PC-9 (cell line): ENCODE measurements around the gene COL4A2.

Source experiments
- EZH2 ChIP-seq: fragments of 200-600 bp; sonication (generic); IDR thresholded peaks from 2 replicates; pipeline ENCODE4 v1.8.0; 2017; ENCODE audit warnings: antibody characterized with exemption, low read depth
- TF ChIP-seq, protein P1 (sequence below): fragments of 200-600 bp; sonication (generic); conservative IDR thresholded peaks from 2 replicates; pipeline ENCODE4 v1.6.1; 2017; ENCODE audit warnings: mixed run types, antibody characterized with exemption, mild to moderate bottlenecking, moderate library complexity

DNA sequence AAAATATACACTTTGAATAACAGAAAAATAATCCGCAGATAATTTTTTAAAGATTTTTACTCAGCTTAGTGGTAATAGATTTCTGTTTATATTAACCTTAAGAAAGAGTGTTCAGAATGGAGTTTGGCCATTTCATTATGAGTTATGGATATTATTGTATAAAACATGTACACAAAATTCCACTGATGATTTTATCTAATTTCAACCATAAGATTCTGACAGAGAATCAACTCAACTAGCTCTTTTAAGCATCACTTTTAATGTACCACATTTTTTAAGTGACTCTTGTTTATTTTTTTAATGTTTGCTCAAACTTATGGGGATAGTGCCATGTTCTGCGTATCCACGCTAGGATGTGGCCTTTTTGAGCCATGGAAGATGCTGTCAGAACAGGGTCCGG lies 75.7 kb downstream of the COL4A2 start:
- TF ChIP-seq, protein P1, sequence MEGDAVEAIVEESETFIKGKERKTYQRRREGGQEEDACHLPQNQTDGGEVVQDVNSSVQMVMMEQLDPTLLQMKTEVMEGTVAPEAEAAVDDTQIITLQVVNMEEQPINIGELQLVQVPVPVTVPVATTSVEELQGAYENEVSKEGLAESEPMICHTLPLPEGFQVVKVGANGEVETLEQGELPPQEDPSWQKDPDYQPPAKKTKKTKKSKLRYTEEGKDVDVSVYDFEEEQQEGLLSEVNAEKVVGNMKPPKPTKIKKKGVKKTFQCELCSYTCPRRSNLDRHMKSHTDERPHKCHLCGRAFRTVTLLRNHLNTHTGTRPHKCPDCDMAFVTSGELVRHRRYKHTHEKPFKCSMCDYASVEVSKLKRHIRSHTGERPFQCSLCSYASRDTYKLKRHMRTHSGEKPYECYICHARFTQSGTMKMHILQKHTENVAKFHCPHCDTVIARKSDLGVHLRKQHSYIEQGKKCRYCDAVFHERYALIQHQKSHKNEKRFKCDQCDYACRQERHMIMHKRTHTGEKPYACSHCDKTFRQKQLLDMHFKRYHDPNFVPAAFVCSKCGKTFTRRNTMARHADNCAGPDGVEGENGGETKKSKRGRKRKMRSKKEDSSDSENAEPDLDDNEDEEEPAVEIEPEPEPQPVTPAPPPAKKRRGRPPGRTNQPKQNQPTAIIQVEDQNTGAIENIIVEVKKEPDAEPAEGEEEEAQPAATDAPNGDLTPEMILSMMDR = no peak
- TF ChIP-seq EZH2 = no peak
